Neural cell (in vitro differentiated cells): ENCODE measurements around the gene PLP1.

Experiments used
- CTCF ChIP-seq: fragments of 450-650 bp; IDR thresholded peaks from 2 replicates; pipeline ENCODE4 v1.5.1; 2014; ENCODE audit warnings: antibody characterized with exemption, mild to moderate bottlenecking, moderate library complexity; ENCODE audit not compliant: poor library complexity, severe bottlenecking
- EZH2 ChIP-seq: fragments of 200-600, 300-800 bp; shearing (Covaris generic), sonication (generic); IDR thresholded peaks from 2 replicates; pipeline ENCODE4 v1.6.1; 2014; ENCODE audit warnings: antibody characterized with exemption, low read length, borderline replicate concordance, mild to moderate bottlenecking; ENCODE audit not compliant: insufficient read depth, poor library complexity, severe bottlenecking
- MXI1 ChIP-seq: fragments of 450-650 bp; conservative IDR thresholded peaks from 2 replicates; pipeline ENCODE4 v1.6.1; 2014; ENCODE audit warnings: antibody characterized with exemption, mild to moderate bottlenecking; ENCODE audit not compliant: poor library complexity, severe bottlenecking
- POLR2AphosphoS5 ChIP-seq: IDR thresholded peaks from 2 replicates; pipeline ENCODE4 v1.6.1; 2012
- RAD21 ChIP-seq: fragments of 450-650 bp; conservative IDR thresholded peaks from 2 replicates; pipeline ENCODE4 v1.6.1; 2014; ENCODE audit warnings: antibody characterized with exemption, mild to moderate bottlenecking, moderate library complexity
- REST ChIP-seq: IDR thresholded peaks from 2 replicates; pipeline ENCODE4 v1.6.1; 2012; ENCODE audit warnings: borderline replicate concordance
- TAF1 ChIP-seq: IDR thresholded peaks from 2 replicates; pipeline ENCODE4 v1.6.1; 2012; ENCODE audit warnings: low read depth

GRCh38 chrX:103779141-103779789 is 2.6 kb downstream of the PLP1 start:
- TF ChIP-seq CTCF, result no peak
- no peak for TF ChIP-seq EZH2
- no peak for TF ChIP-seq TAF1
- no peak for TF ChIP-seq POLR2AphosphoS5
- no peak for TF ChIP-seq MXI1
- no peak for TF ChIP-seq RAD21
- no peak for TF ChIP-seq REST
